Fibroblast of gingiva (primary cell): ENCODE results near the gene ERN1.

Source experiments
- DNase-seq: peaks from one replicate; pipeline ENCODE4 v3.0.0-alpha.2; 2011; ENCODE audit warnings: low read depth

Gene ERN1

DNA sequence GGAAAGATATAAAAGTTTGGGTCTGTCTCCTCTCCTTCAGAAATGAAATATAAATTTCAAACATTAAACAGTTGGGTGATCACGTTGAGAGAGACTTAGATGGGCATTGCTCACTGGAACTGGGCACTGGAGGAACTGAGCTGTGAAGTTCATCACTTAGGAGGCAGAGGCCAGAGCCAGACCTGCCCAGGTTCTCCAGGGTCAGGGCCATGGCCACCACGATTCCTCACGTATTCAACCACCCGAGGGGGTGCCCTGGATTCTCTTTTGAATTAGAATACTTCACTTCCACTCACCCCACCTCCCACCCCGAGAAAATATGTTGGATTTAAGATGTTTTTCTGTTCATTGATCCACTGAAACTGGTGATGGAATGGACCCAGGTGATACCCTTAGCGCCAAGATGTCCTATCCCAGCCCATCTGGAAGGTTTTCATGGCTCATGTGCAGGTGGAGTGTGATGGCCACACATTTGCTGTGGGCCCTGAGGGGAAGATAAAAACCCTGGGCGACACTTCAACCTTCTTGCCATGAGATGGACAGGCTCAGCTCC is 125.7 kb downstream of the ERN1 start:
- DNase-seq, result no peak

DNA sequence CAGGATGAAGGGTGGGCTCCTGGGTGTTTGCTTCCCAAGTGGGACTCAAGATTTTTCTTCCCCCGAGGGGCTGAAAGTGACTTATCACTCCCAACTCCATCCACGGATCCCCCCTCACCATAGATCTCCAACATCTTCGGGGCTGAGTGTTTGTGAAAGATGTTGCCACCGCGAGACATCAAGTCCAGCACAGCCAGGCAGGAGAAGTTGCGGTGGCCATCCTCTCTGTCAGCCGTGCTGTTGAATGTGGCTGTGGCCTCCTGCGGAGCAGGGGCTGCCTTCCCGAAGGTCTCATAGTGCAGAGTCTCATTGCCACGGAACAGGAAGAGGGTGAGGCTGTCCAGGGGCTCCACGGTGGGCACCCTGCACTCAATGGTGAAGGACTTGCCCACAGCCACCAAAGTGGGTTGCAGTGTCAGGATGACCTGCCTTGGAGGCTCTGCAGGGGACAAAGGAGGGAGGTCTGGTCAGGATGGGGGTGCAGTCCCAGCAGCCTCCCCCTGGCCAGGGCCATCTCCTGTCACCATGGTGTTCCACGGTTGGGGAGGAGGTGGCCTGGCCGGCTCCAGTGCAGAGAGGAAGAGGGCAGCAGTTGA is 126.3 kb downstream of the ERN1 start:
- DNase-seq, result no peak

DNA sequence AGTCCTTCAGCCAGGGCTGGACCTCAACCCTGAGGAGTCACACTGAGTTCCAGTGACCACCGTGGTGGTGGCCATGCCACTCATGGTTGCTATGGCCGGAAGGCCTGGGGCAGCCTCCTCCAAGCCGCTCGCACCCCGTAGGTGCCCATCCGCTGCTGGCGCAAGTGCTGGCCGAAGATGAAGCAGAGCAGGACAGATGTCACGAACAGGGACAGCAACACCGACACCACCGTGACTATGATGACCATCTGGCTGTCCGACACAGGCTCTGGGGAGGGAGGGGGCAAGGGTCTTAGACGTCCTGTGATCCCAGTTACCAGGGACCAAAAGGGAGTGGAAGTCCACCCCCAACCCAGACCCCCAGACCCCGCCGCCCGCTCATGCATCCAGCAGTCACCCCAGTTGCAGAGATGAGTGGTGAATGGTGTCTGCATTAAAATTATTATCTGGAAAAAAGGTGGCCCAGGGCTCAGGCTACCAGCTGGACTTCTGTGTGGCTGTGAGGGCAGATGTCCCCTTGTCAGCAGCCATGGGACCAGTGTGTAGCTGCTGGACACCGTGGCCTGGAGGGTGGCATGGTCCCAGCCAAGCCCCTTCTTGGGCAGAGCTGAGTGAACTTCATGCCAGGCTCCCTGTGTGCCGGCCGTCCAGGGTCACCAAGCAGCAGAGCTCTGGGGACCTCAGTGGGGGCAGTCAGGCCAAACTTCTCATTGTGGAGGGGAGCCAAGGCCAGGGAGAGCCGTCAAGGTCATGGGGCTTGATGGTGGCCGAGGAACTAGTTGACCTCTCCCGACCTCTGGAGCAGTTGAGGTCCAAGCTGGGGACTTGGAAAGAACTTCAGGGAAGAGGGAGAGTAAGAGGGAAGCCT is 127.1 kb downstream of the ERN1 start:
- no peak for DNase-seq

DNA sequence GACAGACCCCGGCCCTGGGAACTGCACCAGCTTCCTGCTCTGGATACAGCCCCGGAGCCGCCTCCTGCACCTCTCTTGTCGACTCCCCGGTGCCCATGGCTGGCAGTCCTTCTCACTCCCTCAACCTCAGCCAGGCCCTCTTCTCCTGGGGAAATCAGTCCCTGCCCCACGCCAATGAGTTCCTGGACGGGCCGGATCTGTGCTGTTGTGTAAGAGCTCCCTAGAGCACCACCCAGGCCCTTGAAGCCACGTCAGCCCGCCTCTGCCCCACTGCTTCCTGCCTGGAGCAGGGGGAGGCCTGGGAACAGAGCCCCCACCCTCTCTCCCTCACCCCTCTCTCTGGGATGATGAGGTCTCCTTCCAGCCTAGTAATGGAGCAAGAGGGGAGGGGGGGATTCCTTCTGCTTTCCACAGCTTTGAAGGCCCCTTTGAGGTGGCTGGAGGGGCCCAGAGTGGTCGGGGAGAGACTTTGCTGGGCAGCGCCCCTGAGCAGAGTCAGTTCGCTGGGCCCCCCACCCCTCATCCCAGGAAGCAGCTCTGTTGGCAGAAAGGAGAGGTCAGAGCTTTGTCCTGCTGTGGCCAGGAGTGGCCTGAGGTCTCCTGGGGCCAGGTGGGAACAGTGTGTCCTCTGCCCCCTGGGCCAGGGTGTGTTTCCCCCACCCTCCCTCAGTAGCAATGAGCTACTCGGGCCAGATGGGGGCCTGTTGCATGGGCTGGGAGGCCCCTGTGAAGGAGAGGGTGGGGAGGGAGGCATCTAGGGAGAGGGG is 128.0 kb downstream of the ERN1 start:
- DNase-seq, result peak; percentile 57

DNA sequence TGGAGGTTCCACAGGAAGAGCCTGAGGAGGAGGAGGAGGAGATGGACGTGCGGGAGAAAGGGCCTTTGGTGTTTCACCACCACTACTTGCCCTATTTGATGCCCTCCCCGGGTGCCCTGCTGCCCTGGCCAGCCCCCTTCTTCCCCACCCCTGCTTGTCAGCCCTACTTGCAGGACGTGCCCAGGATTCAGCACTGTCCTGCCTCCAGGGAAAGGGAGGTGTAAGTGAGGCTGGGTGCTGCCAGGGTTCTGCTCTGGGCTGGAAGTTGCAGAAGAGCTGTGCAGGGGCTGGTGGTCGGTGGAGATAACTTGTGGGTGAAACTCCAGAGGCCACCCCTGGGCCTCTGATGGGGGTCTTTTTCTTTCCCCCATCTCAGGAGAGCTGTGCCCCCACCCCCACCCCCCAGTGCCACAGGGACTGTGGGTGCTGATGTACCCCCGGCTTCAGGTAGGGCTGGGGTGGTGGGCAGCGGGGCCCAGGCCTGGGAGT is 128.8 kb downstream of the ERN1 start:
- no peak for DNase-seq

DNA sequence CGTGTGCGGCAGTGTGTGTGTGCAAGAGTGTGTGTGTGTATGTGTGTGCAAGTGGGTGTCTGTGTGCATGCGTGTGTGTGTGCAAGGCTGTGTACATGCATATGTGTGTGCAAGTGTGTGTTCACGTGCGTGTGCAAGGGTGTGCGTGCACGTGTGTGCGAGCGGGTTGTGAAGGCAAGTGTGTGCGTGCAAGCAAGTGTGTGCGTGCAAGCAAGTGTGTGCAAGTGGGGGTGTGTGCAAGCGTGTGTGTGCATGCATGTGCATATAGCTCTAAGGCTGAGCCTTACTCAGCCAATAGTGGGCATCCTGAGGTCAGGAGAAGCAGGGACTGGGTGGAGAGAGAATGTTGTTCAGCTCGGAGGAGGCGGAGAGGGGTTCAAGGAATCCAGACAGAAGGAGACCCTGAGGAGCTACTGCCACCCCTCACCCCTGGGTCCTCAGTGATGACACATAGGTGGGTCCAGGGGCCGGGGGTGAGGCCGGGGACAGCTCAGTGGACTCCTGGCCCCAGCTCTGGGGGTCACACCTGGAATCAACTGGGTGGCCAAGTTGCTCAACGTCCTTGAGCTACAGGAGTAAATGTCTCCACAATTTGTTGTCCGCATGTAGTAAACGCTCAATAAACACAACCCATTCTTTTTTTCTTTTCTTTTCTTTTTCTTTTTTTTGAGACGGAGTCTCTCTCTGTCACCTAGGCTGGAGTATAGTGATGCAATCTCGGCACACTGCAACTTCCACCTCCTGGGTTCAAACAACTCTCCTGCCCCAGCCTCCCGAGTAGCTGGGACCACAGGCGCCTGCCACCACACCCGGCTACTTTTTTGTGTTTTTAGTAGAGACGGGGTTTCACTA is 130.0 kb downstream of the ERN1 start:
- DNase-seq, result no peak

DNA sequence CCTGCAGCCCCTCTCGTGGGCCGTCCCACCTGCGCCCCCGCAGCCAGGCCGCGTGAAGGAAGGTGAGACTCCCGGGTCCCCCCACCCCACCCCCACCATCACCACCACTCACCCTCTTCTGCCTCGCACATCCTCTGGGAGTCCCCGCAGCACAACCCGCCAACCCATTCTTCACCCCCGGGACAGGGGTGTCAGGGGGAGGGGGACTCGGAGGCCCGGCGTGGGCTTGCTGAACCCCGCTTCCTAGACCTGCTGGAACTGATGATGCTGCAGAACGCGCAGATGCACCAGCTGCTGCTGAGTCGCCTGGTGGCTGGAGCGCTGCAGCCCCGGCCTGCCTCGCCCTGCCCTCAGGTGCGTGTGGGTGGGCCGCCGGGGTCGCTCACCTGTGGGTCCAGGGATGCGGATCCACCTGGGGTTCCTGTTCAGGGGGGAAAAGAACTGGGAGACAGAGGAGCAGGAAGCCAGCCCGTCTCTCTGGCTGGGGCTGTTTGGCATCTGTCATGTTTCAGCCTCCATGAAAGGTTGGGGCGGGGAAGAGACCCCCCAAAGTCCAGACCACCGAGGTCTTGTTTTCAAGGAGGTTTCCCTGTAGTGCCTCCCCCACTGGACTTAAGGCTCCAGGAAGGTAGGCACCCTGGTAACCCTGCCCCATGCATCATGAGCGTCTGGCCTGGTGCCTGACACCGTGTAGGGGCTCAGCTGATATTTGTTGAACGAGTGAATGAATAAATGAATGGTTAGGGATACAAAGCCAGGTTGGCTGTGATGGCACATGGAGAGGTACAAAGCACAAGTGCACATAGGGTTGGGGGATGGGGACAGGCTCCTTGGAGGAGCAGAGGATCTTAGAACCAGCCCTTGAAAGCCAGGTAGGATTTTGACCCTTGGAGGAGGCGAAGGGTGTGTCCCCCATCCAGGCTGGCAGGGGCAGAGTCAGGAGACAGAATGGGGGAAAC is 130.9 kb downstream of the ERN1 start:
- DNase-seq, result no peak

DNA sequence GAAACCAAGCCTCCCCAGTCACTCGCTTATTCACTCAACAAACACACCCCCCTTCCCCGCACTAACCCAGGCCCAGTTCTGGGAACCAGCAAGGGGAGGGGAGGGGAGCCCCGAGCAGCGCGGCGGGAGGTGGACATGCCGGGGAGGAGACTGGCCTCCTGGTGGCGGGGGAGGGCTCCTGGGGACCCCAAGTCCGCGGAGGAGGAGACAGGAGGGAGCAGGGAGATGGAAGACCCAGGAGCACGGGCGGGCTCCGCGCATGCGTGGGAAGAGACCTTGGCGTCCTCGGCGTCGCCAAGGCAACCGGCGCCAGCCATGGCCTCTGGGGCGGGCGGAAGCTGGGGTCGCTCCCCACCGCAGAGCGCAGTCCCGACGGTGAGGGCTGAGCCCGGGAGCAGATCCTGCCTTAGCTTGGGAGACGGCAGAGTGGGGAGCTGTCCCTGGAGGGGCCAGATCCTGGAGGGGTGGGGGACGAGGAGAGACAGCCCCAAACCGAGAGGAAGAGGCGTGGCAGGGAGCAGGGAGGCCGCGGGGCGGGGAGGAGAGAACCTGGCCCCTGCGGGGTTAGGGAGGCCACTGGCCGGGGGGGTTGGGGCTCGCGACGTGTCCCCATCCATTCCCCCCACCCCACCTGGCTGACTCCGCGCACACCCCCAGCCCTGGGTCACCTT is 131.8 kb downstream of the ERN1 start, which contains the start of gene PRR29:
TSS of gene PRR29 (plus strand) at position 302 of the 671 bp plus-strand sequence. CDS start at position 316, 14 bp downstream.
- DNase-seq, result peak; percentile 30

DNA sequence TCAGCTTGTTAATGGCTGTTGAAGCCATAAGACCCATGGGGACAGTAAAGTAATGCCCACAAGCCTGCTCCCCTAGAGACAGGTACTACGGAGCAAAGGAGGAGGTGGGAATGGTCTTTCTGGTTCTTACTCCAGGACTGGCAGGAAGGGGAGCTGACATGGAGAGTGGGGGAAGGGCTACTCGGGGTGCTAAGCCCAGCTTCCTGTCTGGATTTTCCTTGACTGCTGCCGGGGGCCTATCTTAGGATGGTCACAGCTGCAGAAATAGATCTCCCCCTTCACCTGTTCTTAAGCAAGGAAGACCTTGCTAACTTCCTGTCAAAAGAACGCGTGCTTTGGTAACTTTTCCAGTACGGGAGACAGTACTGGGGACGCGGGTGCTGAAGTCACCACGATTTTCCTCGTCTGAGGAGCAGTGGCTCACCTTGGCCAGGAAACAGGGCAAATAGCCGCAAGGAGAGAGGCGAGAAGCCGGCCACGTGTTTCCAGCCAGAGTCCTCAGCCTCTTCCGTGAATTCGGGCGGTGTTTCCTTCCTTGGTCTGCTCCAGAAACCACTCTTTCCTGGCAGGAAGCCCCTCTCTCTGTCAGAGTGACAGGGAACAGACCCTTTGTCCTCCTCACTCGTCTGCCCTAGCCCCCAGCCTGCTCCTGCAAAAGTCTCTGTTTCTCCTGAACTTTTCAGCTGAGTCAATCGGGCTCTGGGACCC is 132.4 kb downstream of the ERN1 start:
- no peak for DNase-seq

DNA sequence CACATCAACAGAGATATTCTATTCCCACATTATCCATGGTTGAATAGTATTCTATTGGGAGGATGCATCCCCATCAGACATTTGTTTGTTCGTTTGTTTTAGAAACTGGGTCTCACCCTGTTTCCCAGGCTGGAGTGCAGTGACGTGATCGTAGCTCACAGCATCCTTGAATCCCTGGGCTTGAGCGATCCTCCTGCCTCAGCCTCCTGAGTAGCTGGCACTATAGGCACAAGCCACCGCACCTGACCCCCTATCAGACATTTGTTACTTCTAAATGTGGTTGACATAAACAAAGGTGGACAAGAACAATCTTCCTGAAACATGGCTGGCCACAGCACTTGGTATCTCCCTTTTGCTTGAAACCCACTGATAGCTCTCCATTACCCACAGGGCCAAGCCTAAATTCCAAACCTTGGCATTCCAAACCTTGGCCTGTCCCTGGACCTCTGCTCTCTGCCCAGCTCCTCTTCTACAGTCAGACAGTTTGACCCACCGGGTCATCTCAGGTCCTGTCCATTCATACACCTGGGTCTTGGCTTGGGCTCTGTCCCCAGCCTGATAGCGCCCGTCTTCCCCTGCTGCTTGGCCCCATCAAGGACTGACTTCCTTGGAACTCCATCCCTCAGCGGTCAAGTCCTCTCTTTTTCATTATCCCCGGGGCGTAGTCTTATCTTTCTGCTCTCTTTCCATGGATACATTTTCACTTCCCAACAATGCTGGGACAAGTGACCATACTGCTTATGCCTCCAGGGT is 133.3 kb downstream of the ERN1 start:
- no peak for DNase-seq

DNA sequence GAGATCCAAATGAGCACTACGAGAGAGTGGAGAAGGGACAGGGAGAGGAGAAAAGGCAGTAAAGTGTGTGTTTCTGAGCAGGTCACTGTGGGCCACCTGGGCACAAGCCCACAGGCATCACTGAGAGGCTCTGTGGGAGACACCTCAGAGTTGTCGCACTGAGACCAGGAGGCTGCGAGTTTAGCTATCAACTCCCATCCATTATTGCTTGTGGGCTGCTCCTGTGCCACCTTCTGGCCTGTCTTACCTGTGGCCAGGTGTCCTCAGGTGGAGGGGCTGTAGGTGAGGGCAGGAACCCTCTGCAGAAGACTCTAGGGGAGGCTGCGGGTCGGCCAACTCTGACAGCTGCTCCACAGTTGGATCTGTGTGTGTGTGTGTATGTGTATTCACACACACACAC is 134.3 kb downstream of the ERN1 start:
- DNase-seq, result no peak

DNA sequence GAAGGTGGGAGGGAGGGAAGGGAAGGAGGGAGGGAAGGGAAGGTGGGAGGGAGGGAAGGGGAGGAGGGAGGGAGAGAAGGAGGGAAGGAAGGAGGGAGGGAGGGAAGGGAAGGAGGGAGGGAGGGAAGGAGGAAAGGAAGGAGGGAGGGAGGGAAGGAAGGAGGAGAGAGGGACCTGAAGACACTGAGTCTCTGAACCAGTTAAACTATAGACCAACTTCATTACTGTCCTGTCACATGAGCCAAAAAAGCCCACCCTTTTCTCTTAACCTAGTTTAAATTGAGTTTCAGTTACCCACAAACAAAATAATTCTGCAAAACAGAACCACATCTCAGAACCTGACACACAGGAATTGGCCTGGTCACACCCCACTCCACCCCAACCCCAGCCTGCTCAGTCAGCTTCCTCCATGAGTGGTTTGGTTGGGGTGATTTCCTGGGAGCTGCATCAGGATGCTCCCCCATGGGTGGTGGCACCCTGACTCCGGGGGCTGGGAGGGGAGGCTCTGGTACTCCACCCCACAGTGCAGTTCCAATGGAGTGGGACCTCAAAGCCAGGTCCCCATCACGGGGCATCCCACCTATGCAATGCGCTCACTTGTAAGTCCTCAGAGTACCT is 136.5 kb downstream of the ERN1 start:
- no peak for DNase-seq

DNA sequence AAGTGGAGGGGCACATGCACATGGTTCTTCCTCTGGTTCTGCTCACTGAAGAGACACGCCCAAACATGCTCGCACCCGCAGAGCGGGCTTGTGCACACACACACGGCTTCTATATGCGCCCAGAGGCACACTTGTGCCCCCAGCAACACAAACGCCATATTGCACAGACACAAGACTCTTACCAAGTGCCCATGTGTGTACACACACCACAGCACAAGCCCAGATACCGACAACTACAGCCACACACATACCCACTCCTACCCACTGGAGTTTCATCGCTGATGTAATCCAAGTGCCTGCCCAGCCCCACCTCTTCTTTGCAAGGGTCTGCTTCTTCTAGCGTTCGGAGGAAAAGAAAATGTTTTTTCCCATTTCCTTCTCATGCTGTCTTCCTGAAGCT is 138.3 kb downstream of the ERN1 start:
- no peak for DNase-seq

DNA sequence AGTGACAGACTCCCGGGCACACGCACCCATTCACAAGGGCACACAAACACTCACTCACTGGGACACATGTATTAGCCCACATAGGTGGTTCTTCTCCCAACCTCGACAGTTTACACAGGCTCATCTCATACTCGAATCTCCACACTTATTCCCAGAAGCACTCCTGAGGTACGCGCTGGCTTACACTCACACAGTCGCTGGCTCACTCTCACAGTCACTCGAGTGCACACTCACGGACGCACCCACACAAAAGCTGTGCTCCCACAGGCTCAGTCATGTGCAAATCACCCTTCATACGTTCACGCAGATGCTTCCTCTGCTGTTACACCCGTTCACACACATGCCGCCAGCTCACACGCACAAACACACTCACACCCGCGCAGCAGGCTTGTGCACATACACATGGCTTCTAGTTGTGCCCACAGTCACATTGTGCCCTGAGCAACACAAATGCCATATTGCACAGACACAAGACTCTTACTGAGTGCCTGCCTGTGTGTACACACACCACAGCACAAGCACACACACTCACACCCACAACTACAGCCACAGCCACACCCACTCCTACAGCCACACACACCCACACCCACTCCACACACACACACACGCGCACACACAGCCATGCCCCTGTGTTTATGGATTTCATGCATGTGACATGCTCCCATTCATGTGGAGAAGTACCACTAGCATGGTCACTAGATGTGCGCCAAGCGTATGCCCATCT is 140.2 kb downstream of the ERN1 start:
- DNase-seq, result no peak
